GM21717 (cell line): ENCODE data around the gene MAP2K6.
"Not testable (repeated sequence)": the region's sequence is repeated elsewhere in the genome, so short reads cannot be mapped to it uniquely, and the experiment has no call there.

Experiments used
- ATAC-seq: cut with Tn5 transposase; IDR thresholded peaks from one replicate; pipeline ENCODE4 v1.9.1; 2021; ENCODE audit warnings: mild to moderate bottlenecking, moderate library complexity; ENCODE audit not compliant: unreplicated experiment

MAP2K6 gene

GRCh38 chr17:69454051-69454450 lies 39.6 kb downstream of the MAP2K6 start:
- no peak for ATAC-seq

DNA sequence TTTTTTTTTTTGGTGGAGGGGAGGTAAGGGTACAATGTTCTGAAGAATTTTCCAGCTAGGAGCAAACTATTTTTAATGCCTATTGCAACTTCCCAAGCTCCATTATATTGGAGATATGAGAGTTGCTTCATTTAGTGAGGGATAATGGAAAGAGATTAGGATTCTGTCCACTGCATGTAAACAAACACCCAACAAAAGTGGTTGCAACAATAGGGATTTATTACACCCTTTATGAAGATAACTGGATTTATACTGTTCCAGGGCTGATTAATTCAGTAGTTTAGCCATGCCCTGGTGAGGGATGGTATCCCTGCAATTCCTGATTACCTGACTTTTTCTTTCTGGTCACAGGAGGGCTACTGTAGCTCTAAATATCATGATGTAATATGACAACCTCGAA lies 40.5 kb downstream of the MAP2K6 start:
- ATAC-seq: no peak

DNA sequence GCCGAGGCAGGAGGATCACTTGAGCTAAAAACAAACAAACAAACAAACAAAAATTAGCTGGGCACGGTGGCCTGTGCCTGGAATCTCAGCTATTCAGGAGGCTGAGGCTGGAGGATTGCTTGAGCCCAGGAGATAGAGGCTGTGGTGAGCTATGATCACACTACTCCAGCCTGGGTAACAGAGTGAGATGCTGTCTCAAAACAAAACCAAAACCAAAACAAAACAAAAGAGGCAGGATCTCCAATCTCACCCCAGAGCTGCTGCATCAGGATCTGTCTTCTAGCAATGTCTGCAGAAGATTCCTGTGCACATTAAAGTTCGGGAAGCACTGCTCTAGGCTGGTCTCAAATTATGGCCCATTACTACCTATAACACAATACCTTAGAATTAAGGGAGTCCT lies 43.1 kb downstream of the MAP2K6 start:
- peak; percentile 67 for ATAC-seq

- no peak for ATAC-seq
These were observed 46.7 kb downstream of the MAP2K6 start for GRCh38 chr17:69460963-69461922.

GRCh38 chr17:69461951-69462369 lies 47.5 kb downstream of the MAP2K6 start:
- no peak for ATAC-seq

- ATAC-seq: no peak
These were observed 48.4 kb downstream of the MAP2K6 start for GRCh38 chr17:69462882-69463281.

DNA sequence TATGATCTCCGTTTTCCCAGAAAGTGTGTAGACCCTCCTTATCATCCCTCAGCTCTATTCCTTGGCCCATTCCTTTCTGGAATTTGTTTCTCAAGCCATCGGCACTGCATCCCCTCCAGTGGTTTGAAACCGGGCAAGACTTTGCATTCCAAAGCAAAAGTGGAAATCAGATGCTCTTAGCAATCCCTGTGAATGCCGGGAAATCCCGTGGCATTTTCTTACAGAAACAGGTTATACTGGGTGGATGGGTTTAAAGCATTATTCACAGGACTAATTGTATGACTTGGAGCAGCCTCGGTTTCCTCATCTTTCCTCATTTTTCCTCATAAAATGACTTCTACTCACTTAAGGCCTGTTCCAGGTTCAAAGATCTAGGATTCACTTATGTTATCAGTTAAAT lies 52.0 kb downstream of the MAP2K6 start:
- no peak for ATAC-seq

DNA sequence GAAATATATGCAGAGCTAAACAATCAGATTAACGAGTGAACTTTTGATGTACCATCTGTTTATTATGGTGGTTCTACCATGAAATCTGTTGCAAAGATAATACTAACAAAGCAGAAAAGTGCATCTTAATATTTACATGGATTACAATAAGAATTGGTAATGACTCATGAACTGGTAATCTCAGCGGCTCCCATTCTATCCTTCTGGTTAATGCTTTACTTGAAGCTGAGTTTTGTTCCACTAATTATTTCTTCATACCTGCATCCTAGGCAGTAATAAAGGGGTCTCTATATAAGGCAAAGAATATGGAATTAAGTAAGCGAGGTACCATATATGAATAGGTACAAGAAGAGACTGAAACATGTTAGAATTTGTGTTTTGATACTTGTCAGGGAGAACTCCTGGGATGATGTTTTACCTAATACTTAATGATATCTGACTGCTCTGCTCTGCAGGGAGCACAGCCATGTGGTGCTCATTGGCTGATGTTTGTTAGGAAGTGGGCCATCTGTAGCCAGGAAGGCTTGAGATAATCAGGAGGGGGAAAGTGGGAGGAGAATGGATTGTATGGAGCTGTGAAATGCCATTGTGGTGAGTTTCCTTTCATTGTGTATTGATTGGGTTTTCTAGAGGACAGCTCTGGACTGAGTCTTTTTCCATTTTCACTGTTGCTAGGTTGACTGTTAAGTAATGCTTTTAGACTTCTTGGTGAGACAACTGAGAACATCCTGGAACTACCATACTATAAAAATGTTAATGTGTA lies 52.6 kb downstream of the MAP2K6 start:
- ATAC-seq: no peak

GRCh38 chr17:69468207-69468606 lies 53.7 kb downstream of the MAP2K6 start:
- no peak for ATAC-seq

GRCh38 chr17:69470702-69471101 lies 56.2 kb downstream of the MAP2K6 start:
- no peak for ATAC-seq

DNA sequence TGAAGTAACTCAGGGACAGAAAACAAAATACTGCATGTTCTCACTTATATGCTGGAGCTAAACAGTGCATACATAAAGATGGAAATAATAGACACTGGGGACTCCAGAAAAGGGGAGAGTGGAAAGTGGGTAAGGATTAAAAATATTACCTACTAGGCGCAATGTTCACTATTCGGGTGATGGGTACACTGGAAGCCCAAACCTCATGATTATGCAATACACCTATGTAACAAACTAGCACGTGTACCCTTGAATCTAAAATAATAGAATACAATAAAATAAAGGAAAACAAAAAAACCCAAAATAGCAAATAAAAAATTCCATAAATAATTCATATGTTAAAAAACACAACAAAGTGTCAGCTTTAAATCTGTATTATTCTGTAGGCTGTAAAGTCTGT lies 56.9 kb downstream of the MAP2K6 start:
- ATAC-seq: no peak

DNA sequence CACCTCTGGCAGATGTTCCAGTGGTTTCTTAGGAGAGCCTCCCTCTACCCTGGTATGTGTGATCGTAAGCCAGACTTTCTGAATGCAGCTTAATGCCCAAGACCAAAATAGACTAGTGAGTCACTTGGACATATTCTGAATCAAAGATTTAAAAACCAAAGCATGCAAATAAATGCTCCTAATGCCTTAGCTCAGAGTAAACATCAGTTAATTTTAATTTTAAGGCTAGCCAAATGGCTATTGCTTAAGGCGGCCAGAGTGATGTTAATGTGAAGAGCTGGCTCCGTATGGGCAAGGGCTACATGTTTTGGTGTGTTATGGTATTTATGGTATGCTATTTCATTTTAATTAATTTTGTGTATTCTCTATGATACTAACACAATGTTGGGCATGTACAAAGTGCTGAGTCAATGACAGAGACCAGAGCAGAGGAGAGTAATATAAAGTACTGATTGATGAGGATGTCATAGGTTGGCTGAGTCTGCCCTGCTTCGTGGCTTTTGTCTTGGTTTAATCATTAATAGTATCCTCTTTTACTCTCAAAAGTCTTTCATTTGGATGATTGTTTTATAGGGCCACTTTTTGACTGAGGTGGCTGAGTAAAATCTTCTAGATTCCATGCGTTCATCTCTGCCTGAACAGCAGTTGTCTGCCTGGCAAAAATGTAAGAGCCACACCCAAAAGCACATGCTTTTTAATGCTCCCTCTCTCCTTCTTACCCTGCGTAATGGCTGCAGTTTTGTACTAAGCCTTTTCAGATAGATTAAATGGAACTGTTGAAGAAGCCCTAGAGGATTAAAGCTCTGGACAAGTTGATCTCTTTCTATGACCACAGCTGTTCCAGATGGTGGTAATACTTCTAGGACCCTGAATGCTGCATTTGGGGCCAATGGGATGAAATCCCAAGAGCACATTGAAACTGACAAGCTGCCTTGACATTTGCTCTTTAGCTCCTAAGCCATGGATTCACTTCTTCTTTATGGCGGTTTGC lies 59.6 kb downstream of the MAP2K6 start:
- ATAC-seq: no peak

- ATAC-seq: no peak
These were observed 62.9 kb downstream of the MAP2K6 start for GRCh38 chr17:69477204-69477902.

DNA sequence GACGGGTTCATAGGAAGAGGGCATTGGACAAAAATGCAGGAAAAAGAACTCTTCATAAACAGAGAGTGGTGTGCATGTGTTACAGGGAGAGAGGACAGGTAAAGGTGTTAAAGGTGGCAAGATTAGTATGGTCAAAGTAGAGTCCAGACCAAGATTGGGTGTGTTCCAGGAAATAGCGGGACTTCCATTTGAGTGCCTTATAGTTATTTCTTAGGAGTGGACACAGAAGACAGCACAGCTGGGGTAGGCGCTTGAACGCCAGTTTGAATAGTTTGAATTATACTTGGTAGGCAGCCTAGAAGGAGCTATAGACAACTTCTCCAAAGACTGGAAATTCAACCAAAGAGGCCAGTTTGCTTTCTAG lies 63.4 kb downstream of the MAP2K6 start:
- no peak for ATAC-seq

GRCh38 chr17:69478916-69479315 lies 64.4 kb downstream of the MAP2K6 start:
- ATAC-seq: no peak

- ATAC-seq: not testable (repeated sequence)
These were observed 65.3 kb downstream of the MAP2K6 start for GRCh38 chr17:69479756-69480155.

DNA sequence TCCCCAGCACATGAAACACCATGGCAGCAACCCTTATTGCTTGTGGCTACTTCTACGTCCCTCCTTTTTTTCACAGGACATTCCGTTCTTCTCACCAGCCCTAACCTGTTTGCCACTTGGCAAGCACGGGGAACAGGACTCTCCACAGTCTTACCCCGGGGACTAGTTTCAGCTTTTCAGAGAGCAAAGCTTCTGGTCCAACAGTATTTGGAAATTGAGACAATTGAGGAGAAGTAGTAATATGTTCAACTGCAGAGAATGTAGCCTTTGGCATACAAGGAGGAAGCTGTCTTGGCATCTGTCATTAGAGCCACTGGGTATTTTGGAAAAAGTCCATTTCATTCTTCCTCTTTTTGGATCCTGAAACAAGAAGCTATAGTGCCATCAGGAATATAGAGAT lies 65.7 kb downstream of the MAP2K6 start:
- ATAC-seq: no peak

DNA sequence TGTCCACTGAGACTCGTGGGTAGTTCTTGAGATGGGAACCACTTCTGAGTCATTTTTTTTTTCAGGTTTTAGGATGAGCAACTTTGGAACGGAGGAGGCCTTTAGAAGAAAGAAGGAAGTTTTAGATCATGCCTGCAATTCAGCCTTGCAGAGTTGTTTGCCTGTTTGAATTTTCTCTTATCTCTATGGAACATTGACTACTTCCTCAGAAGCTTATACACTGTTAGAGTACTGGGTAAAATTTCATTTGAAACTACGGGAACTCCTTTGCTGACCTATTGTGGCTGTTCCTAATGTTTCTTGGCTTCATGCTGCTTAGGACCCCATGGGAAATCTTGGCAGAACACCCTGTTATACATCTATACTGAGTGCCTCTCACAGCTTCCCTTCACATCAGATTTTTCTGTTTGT lies 70.8 kb downstream of the MAP2K6 start:
- ATAC-seq: no peak

- no peak for ATAC-seq
These were observed 71.6 kb downstream of the MAP2K6 start for GRCh38 chr17:69485901-69486643.
